K562 (cell line): ENCODE measurements around the gene TBATA. TPM values are rescaled to one million over a fixed set of nuclear protein-coding genes. Genes with fewer than 3 reads are reported as not detected.
A peak's percentile ranks its signal among the peaks of the same experiment; 100 is the strongest.

Experiments used
- ATAC-seq: fragments of 200-7000 bp; cut with Tn5 transposase; 3 replicates; pipeline ENCODE4 v1.9.1; 2020; ENCODE audit warnings: moderate library complexity
- BruUV-seq: library from RNA; stranded (reverse); fragments of 400-500 nt; replicated peaks from 2 replicates; lab custom pipeline; 2021; lab: Mats Ljungman, UMichigan
- CTCF ChIA-PET: fragments of 300-600 bp; formaldehyde crosslinking; extraction: SDS; loops from one replicate; lab custom pipeline; 2021; ENCODE audit warnings: low intra/inter-chr PET ratio; lab: Yijun Ruan, JAX
- POLR2A ChIA-PET: fragments of 300-600, 350-650 bp; sonication (Branson Sonifier 250); formaldehyde crosslinking; extraction: SDS; loops from one replicate; lab custom pipeline; 2021; ENCODE audit warnings: antibody characterized with exemption, inconsistent platforms; lab: Yijun Ruan, JAX
- DNase-seq, 4 experiments: peaks; one replicate each; pipeline versions ENCODE4 v3.0.0 to v3.0.0-alpha.2; 2011 to 2018; ENCODE audit warnings: low spot score in 3 of 4, mixed read lengths in 3 of 4; ENCODE audit errors: extremely low read depth in 1 of 4
- FAIRE-seq: peaks from 2 replicates; lab custom pipeline; 2011; peaks lifted over from hg19 to GRCh38; lab: Jason Lieb, UNC
- H2AFZ ChIP-seq: 2 replicates; pipeline ENCODE4 v1.6.0; 2011; ENCODE audit warnings: low read depth, low read length, control low read depth, inconsistent platforms
- H3K27ac ChIP-seq: fragments of 200-600 bp; 3 replicates; pipeline ENCODE4 v1.8.0; 2011; ENCODE audit warnings: low read depth, mild to moderate bottlenecking, control low read depth, inconsistent platforms, low read length, moderate library complexity, mixed read lengths; ENCODE audit errors: extremely low read depth
- H3K27me3 ChIP-seq, 2 experiments: fragments of 300-600 bp in 1 of 2; 2 replicates in 1 of 2; 3 replicates in 1 of 2; pipeline versions ENCODE4 v1.6.0 to v1.8.0; 2011; ENCODE audit warnings: inconsistent platforms in 2 of 2, low read length in 2 of 2, mild to moderate bottlenecking in 1 of 2, mixed read lengths in 1 of 2, moderate library complexity in 1 of 2; ENCODE audit not compliant: control insufficient read depth in 2 of 2, insufficient read depth in 2 of 2
- H3K36me3 ChIP-seq: fragments of 300-600 bp; 3 replicates; pipeline ENCODE4 v1.8.0; 2011; ENCODE audit warnings: mild to moderate bottlenecking, low read length, inconsistent platforms; ENCODE audit not compliant: control insufficient read depth, insufficient read depth
- H3K4me1 ChIP-seq, 2 experiments: fragments of 200-600 bp in 1 of 2; replicated peaks in 1 of 2; 2 replicates in 1 of 2; 3 replicates in 1 of 2; pipeline versions ENCODE4 v1.5.1 to v1.8.0; 2011; ENCODE audit warnings: inconsistent platforms in 2 of 2, low read length in 2 of 2, mild to moderate bottlenecking in 1 of 2, mixed read lengths in 1 of 2, moderate library complexity in 1 of 2; ENCODE audit not compliant: control insufficient read depth in 2 of 2, insufficient read depth in 2 of 2
- H3K4me2 ChIP-seq: 2 replicates; pipeline ENCODE4 v1.6.1; 2011; ENCODE audit warnings: low read length, control low read depth, inconsistent platforms, mixed read lengths; ENCODE audit not compliant: insufficient read depth
- H3K4me3 ChIP-seq: fragments of 200-600 bp; sonication (generic), shearing (Covaris generic); 2 replicates; pipeline ENCODE4 v1.5.1; 2016; ENCODE audit warnings: control low read depth, inconsistent platforms
- H3K79me2 ChIP-seq: fragments of 200-600 bp; 3 replicates; pipeline ENCODE4 v1.8.0; 2011; ENCODE audit warnings: low read length, inconsistent platforms; ENCODE audit not compliant: control insufficient read depth, insufficient read depth
- H3K9ac ChIP-seq, 2 experiments: 2 replicates each; pipeline versions ENCODE4 v1.6.0 to v1.6.1; 2011; ENCODE audit warnings: low read depth in 2 of 2, low read length in 2 of 2, control low read depth in 1 of 2, inconsistent platforms in 1 of 2, mild to moderate bottlenecking in 1 of 2, mixed read lengths in 1 of 2; ENCODE audit not compliant: insufficient read depth in 1 of 2
- H3K9me1 ChIP-seq: one replicate; pipeline ENCODE4 v1.6.0; 2011; ENCODE audit warnings: inconsistent platforms, mild to moderate bottlenecking, low read length, moderate library complexity; ENCODE audit not compliant: control insufficient read depth, insufficient read depth
- H3K9me3 ChIP-seq: replicated peaks from 2 replicates; pipeline ENCODE4 v1.5.1; 2011; ENCODE audit warnings: low read depth, low read length, inconsistent platforms; ENCODE audit not compliant: control insufficient read depth, insufficient read depth
- H4K20me1 ChIP-seq: replicated peaks from 2 replicates; pipeline ENCODE4 v1.6.1; 2011; ENCODE audit warnings: low read length, inconsistent platforms, mixed read lengths; ENCODE audit not compliant: control insufficient read depth, insufficient read depth
- ATF1 ChIP-seq, 2 experiments: fragments of 450-650 bp in 1 of 2; IDR thresholded peaks; 2 replicates each; pipeline ENCODE4 v1.6.1; 2016; ENCODE audit warnings: missing compliant biosample characterization in 1 of 2, missing genetic modification characterization in 1 of 2
- ATF7 ChIP-seq: fragments of 450-650 bp; IDR thresholded peaks from 2 replicates; pipeline ENCODE4 v1.7.1; 2014; ENCODE audit warnings: mild to moderate bottlenecking, moderate library complexity
- BHLHE40 ChIP-seq: IDR thresholded peaks from 2 replicates; pipeline ENCODE4 v1.6.1; 2011; ENCODE audit warnings: low read length, improper control_type of control experiment
- CTBP1 ChIP-seq: fragments of 450-650 bp; IDR thresholded peaks from 2 replicates; pipeline ENCODE4 v1.6.1; 2016; ENCODE audit warnings: borderline replicate concordance
- GATA2 ChIP-seq: sonication (generic); formaldehyde crosslinking; IDR thresholded peaks from 2 replicates; pipeline ENCODE4 v1.4.0; 2020; ENCODE audit warnings: mild to moderate bottlenecking, missing genetic modification reagents
- HDAC2 ChIP-seq: fragments of 450-650 bp; IDR thresholded peaks from 2 replicates; pipeline ENCODE4 v1.6.1; 2016; ENCODE audit warnings: mild to moderate bottlenecking
- HLTF ChIP-seq: fragments of 450-650 bp; IDR thresholded peaks from 2 replicates; pipeline ENCODE4 v1.6.1; 2016
- MAFK ChIP-seq: IDR thresholded peaks from 2 replicates; pipeline ENCODE4 v1.6.1; 2011; ENCODE audit warnings: low read length, improper control_type of control experiment
- MAZ ChIP-seq, 2 experiments: fragments of 450-650 bp in 1 of 2; sonication (generic) in 1 of 2; formaldehyde crosslinking; IDR thresholded peaks in 1 of 2; conservative IDR thresholded peaks in 1 of 2; 2 replicates each; pipeline versions ENCODE4 v1.4.0 to v1.5.0; 2020; ENCODE audit warnings: mild to moderate bottlenecking in 1 of 2, missing genetic modification reagents in 1 of 2
- NRF1 ChIP-seq, 2 experiments: fragments of 450-650 bp; IDR thresholded peaks in 1 of 2; conservative IDR thresholded peaks in 1 of 2; 2 replicates each; pipeline ENCODE4 v1.6.1; 2014; ENCODE audit warnings: mild to moderate bottlenecking in 2 of 2
- PHB2 ChIP-seq: fragments of 450-650 bp; IDR thresholded peaks from 2 replicates; pipeline ENCODE4 v1.6.1; 2017; ENCODE audit warnings: low read depth
- RAD51 ChIP-seq: fragments of 450-650 bp; IDR thresholded peaks from 2 replicates; pipeline ENCODE4 v1.7.1; 2016; ENCODE audit warnings: low read depth, mild to moderate bottlenecking, borderline replicate concordance
- USF2 ChIP-seq: sonication (generic); formaldehyde crosslinking; IDR thresholded peaks from 2 replicates; pipeline ENCODE4 v1.5.0; 2020; ENCODE audit warnings: missing genetic modification reagents
- ZBTB34 ChIP-seq: fragments of 250-450 bp; sonication (Bioruptor Pico); IDR thresholded peaks from 2 replicates; pipeline ENCODE4 v1.8.0; 2021; ENCODE audit warnings: mild to moderate bottlenecking, moderate library complexity
- ZFX ChIP-seq: sonication (generic); formaldehyde crosslinking; IDR thresholded peaks from 2 replicates; pipeline ENCODE4 v1.8.0; 2022; ENCODE audit warnings: mild to moderate bottlenecking, missing genetic modification reagents, moderate library complexity
- ZNF583 ChIP-seq: fragments of 250-450 bp; sonication (Bioruptor Pico); IDR thresholded peaks from 2 replicates; pipeline ENCODE4 v1.4.0; 2020
- ZNF785 ChIP-seq: fragments of 250-450 bp; sonication (Bioruptor Pico); IDR thresholded peaks from 2 replicates; pipeline ENCODE4 v1.4.0; 2020; ENCODE audit warnings: mild to moderate bottlenecking
- WGBS: fragments of 100-300 bp; shearing (Covaris generic); methylation state at CpG from one replicate; pipeline ENCODE4 v1.1.6; 2016; ENCODE audit warnings: low coverage, mixed read lengths; ENCODE audit not compliant: insufficient coverage; ENCODE audit errors: missing lambda C conversion rate; 5-methylcytosine and 5-hydroxymethylcytosine counted together
- in situ Hi-C: fragments of 300-500 bp; cut with MboI; formaldehyde crosslinking; loops from 4 replicates; pipeline ENCODE4 v1.15.0; 2018; ENCODE audit warnings: inconsistent platforms, mixed read lengths
- intact Hi-C: fragments of 100-400 bp; cut with micrococcal nuclease; formaldehyde crosslinking; loops from 2 replicates; pipeline ENCODE4 v1.14.2; 2022
- polyA plus RNA-seq, 8 experiments: library from polyadenylated mRNA; depleted of rRNA in 4 of 8; stranded (reverse) in 5 of 8; unstranded in 3 of 8; fragments of >200 nt; fragmentation: Nextera tagmentation in 2 of 8; fragmentation: Illumina TruSeq in 1 of 8; extraction: Ambion mirVana in 2 of 8; extraction: Trizol in 1 of 8; gene quantifications; 2 replicates each; pipeline versions ENCODE4 v1.2.1 to v1.2.3, GENCODE V29; 2011 to 2014; ENCODE audit warnings: inconsistent platforms in 1 of 8, missing spikeins in 1 of 8
- total RNA-seq, 7 experiments: library from RNA; depleted of rRNA in 6 of 7; stranded (reverse); fragments of >200 nt in 6 of 7; fragmentation: Illumina TruSeq in 2 of 7; extraction: Trizol in 2 of 7; gene quantifications; 2 replicates each; pipeline versions ENCODE4 v1.2.1 to v1.2.3, GENCODE V29; 2011 to 2021; ENCODE audit warnings: low replicate concordance in 1 of 7
- TF ChIP-seq, protein P1 (sequence below): sonication (generic); formaldehyde crosslinking; IDR thresholded peaks from 2 replicates; pipeline ENCODE4 v1.8.0; 2022; ENCODE audit warnings: mild to moderate bottlenecking, missing genetic modification reagents
- TF ChIP-seq, protein P2 (sequence below): sonication (generic); formaldehyde crosslinking; IDR thresholded peaks from 2 replicates; pipeline ENCODE4 v1.9.0; 2022; ENCODE audit warnings: mild to moderate bottlenecking, missing genetic modification reagents

The TBATA gene
- total and polyA plus RNA-seq, 9 of the 15 experiments (the other 6 are each of a cell fraction or from before 2014, with no cell fraction given) = not detected

DNA sequence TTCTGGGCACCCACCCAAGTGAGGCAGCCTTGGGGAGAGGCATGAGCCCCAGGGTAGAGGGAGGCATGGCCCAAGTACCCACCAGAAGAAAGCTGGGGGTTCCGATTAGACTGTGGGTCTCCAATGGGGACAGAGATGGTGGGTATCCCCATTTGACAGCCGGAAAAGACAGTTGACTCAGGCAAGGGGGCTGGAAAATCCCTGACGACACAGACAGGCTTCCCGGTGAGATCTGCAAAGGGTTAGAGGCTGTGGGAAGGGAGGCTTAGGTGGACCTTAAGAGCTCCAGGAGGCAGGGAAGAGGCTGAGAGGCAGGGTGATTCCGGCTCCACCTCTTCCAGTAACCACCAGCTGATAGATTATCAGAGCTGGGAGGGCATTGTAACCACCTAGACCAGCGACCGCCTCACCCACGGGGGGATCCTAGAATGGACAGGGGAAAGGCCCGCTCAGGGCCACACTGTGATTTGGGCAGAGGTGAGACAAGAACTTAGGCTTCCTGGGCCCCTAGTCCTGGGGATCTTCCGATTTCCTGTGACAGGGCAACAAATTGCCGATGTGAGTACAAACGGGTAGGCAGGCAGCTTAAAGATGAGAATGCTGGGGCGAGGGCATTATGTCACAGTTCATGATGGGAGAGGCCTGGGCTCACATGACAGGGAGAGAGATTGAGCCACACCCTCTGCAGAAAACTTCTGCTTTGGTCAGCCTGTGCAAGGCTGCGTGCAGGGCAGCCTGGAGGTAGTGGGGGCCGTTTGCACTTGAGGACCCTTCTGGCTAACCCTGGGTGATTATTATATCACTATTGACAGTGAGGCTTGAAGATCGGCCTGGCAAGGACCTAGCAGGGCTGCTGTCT is 5.4 kb downstream of the TBATA start:
- no TSS peak for BruUV-seq
- no peaks in the 10 kb centered on the region for H3K9me3 ChIP-seq
- H3K9me1 ChIP-seq = no peaks in the 10 kb centered on the region
- 30% methylated on average over 16 of the region's 16 CpGs for WGBS
- no peaks in the 10 kb centered on the region for H3K27me3 ChIP-seq
- H3K9ac ChIP-seq = peak overlapping the region in 1 of 2 experiments; percentile 76; a peak in 1 of 4 replicates
- H3K4me2 ChIP-seq = peak overlapping the region; percentile 25; the same call in 1 of the 2 replicates
- in situ Hi-C loops (no loop called here), intact Hi-C loops (no loop called here)
- peaks cover 11 to 14% of the 10 kb centered on the region in 2 experiments; a peak in 4 of 5 replicates for H3K4me1 ChIP-seq
- ChIA-PET CTCF (no interaction called here), POLR2A (interaction anchor here (1.1 to 1.4 kb wide), 3 partner anchors 9 to 18 kb away, joined by 3 to 5 read pairs (median 3); no protein-coding TSS in a partner anchor)
- H4K20me1 ChIP-seq = no peaks in the 10 kb centered on the region
- H3K4me3 ChIP-seq = no peak overlapping the region
- FAIRE-seq = peak; percentile 62
- DNase-seq = peak; percentile 37 to 55 (median 47)
- H3K36me3 ChIP-seq = no peaks in the 10 kb centered on the region
- H2AFZ ChIP-seq = peak overlapping the region; percentile 40; the same call in 1 of the 2 replicates
- ATAC-seq = peak; percentile 81
- H3K79me2 ChIP-seq = no peaks in the 10 kb centered on the region
- H3K27ac ChIP-seq = no peak overlapping the region
- TF ChIP-seq BHLHE40 (peak; percentile 73), ZFX (0 out of 2 replicates have a peak, but pooled peaks have one; percentile 25), RAD51 (0 out of 2 replicates have a peak, but pooled peaks have one; percentile 25), USF2 (CRISPR knock-in tag) (peak; percentile 74), ZBTB34 (CRISPR knock-in tag) (no peak), ZNF583 (CRISPR knock-in tag) (peak; percentile 13; the same call in 1 of the 2 replicates), ATF1 (CRISPR knock-in tag; IDR thresholded peaks at IDR 0.05) (no peak), ATF1 (tag; IDR thresholded peaks at IDR 0.05) (peak; percentile 43; the same call in 1 of the 2 replicates), HDAC2 (no peak), NRF1 (conservative IDR thresholded peaks at IDR 0.05 in 1 of 2, IDR thresholded peaks at IDR 0.05 in 1 of 2) (peak in 1 of 2 experiments; percentile 32; a peak in 2 of 4 replicates), ZNF785 (CRISPR knock-in tag) (no peak), PHB2 (no peak), GATA2 (no peak), ATF7 (peak; percentile 61), CTBP1 (peak; percentile 44; the same call in 1 of the 2 replicates), MAZ (CRISPR knock-in tag; conservative IDR thresholded peaks at IDR 0.05 in 1 of 2, IDR thresholded peaks at IDR 0.05 in 1 of 2) (no peak), HLTF (no peak), MAFK (peak; percentile 3; the same call in 1 of the 2 replicates)
- TF ChIP-seq, protein P1, sequence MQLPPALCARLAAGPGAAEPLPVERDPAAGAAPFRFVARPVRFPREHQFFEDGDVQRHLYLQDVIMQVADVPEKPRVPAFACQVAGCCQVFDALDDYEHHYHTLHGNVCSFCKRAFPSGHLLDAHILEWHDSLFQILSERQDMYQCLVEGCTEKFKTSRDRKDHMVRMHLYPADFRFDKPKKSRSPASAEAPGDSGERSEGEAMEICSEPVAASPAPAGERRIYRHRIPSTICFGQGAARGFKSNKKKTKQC (CRISPR knock-in tag) = no peak
- TF ChIP-seq, protein P2, sequence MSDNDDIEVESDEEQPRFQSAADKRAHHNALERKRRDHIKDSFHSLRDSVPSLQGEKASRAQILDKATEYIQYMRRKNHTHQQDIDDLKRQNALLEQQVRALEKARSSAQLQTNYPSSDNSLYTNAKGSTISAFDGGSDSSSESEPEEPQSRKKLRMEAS (CRISPR knock-in tag) = 0 out of 2 replicates have a peak, but pooled peaks have one; percentile 17
